NCI-H226 (cell line): ENCODE measurements around the gene EVX1.
A peak's percentile ranks its signal among the peaks of the same experiment; 100 is the strongest.

Experiments
- DNase-seq: peaks from one replicate; pipeline ENCODE4 v3.0.0-alpha.2; 2015

EVX1 gene

DNA sequence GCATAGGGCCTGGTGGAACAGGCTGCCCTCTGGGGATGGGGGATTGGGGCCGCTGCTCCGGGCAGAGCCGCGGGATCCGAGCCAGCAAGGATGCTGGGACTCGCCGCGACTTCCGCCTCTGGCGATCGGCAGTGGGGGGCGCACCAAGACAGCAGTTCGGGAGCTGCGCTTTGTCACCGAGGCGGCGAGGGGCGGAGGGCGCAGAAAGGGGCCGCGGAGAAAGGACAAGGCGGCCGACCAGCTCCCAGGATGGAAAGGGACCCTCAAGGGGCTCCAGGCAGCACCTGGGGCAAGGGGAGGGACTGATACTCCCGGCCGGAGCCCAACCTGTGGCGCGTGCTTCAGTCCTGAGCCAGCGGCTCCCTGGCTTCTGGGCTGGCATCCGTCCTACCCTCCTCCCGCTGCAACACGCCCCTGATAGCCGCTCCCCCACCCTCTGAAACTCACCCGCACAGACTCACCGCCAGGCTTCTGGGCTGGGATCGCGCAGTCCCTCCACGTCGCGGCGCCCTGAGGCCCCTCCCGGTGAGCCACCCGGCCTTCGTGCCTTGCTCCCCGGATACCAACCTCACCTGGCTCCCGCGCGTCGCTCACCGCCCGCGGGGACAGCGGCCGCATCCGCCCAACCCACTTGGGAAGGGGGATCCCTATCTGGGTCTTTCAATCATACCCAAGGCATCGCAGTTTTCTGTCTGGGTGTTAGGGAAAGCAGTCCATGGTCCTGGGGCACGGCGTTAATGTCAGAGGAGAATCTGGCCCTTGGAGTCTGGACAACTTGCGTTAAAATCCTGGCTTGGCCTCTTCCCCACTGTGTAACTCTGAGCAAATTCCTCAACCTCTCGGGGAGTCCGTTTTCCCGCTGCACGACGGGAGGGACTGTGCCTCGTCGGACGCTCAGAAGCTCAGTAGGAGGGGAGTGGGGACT, 7.0 kb upstream of the EVX1 start:
- DNase-seq: peak; percentile 30

GRCh38 chr7:27237735-27238334, 4.8 kb upstream of the EVX1 start:
- peak; percentile 94 for DNase-seq

- DNase-seq: no peak
These were observed 3.6 kb upstream of the EVX1 start for GRCh38 chr7:27238979-27239386.

DNA sequence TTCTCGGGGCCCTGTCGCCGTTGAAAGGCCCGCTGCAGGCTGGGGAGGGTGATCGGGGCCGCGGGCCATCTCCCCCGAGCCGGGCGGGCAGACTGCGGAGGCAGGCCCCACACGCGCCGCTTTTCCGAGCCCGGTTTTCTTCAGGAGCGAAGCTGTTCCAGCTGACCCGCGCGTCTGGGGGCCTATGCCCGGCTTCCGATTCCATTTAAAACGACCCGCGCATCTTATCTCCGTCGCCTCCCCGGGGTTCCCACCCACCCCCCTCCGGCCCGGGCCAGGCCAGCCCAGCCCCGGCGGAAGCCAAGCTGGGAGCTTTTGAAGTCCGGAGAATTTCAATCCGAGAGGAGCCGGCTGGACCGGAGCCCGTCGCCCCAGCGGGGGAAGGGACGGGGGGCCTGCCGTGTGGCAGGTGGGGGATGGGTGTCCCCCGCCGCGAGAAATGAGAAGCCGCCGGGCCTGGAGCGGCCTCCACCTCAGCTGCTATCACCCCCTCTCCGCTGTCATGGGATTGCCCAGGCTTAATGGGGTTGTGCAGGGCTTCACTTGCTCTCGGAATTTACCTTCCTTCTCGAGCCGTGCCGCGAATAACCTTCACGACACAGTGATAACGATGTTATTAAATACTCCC, 3.1 kb upstream of the EVX1 start:
- DNase-seq: no peak

GRCh38 chr7:27240015-27240731, 2.4 kb upstream of the EVX1 start:
- DNase-seq: no peak

DNA sequence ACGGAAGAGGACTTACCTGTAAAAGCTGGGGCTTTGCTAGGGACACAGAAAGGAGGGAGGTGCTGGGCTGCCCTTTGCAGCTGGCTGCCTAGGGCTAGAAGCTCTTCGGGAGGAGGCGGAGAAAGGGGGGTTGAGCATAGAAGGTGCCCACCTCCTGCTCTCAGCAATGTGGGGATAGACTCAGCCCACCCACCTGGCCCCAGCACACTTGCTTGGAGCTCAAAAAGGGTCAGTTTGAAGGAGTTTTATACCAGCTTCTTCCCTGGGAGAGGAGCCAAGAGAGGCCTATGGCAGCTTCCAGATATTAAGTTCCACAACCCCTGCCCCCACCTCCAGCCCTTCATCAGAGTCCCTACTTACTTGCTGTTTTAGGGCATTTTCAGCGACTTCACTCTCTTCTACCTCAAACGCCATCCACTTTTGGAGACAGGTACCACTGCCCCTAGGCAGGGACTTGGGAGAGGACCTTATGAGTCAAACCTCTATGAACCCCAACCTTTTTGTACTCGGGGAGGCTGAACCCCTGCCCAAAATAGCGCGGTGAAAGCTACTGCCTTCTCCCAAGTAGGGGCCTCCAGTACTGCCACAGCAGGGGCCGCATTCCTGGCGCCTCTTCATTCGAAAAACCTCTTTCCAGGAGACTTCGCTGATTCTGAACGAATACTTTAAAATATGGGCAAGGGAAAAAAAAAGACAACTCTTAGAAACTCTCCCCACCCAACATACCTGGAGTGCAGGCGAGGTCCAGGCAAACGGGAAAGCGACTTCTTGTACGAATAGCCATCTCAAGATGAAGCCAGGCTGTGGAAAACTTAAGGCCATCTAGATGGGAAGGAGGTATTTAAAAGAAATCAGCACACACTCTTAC, 1.2 kb upstream of the EVX1 start:
- DNase-seq: no peak

- no peak for DNase-seq
These were observed 448 bp upstream of the EVX1 start for GRCh38 chr7:27242154-27242553.

DNA sequence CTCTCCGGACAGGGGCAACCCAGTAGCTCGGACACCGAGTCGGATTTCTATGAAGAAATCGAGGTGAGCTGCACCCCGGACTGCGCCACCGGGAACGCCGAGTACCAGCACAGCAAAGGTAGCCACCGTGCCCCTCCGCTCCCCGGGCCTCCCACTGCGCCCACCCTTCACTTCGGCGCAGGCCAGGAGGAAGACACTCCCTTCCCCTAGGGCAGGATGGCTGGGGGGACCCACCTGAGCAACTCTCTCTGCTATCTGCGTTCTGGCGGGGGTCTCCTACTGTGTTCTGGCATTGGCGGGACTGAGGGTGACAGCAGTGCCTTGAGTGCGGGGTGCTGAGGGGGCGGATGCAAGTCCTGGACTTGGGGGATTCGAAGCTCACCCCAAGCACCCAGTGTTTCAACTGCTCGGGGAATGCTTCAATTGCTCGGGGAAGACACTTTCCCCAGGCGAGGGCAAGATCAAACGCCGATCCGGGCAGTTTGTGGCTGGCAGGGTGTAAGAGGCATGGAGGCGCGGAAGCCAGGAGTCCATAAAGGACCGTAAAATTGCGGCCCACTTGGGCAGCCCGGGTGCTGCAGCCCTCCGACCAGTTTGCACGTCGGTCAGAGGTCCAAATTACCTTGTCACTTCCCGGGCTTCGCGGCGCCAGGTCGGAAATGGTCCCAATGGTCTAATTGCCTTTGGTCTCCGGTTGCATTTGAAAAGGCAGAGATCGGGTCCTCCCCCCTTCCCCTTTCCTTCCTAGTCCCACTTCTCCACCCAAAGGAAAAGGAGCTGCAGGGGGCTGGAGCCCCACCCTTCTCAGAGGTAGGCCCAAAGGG, 950 bp downstream of the EVX1 start:
- DNase-seq: no peak

GRCh38 chr7:27244488-27245123, 2.0 kb downstream of the EVX1 start:
- DNase-seq: no peak

DNA sequence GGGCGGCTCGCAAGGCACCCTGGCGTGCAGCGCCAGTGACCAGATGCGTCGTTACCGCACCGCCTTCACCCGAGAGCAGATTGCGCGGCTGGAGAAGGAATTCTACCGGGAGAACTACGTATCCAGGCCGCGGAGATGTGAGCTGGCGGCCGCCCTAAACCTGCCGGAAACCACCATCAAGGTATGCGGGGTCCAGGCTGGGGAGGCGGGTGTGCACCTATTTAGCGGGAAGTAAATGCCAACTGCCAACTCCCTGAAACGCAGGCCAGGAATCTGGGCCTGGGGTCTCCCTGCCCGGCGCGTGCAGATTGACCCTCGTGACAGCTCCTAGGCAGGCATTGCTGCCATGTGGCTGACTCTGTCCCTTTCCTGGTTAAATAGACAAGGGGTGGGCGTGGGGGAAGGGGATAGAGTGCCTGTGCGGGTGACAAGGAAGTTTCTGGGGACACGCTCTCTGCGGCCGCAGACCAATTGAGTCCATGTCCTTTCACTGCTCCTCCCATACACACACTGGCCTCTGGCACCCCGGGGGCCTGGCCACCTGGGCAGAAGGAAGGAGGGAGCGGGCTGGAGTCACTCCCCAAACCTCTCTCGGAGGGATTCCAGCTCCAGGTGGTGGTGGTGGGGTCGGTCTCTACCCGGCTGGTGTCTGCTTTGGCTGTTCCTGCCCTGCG, 2.7 kb downstream of the EVX1 start:
- no peak for DNase-seq

DNA sequence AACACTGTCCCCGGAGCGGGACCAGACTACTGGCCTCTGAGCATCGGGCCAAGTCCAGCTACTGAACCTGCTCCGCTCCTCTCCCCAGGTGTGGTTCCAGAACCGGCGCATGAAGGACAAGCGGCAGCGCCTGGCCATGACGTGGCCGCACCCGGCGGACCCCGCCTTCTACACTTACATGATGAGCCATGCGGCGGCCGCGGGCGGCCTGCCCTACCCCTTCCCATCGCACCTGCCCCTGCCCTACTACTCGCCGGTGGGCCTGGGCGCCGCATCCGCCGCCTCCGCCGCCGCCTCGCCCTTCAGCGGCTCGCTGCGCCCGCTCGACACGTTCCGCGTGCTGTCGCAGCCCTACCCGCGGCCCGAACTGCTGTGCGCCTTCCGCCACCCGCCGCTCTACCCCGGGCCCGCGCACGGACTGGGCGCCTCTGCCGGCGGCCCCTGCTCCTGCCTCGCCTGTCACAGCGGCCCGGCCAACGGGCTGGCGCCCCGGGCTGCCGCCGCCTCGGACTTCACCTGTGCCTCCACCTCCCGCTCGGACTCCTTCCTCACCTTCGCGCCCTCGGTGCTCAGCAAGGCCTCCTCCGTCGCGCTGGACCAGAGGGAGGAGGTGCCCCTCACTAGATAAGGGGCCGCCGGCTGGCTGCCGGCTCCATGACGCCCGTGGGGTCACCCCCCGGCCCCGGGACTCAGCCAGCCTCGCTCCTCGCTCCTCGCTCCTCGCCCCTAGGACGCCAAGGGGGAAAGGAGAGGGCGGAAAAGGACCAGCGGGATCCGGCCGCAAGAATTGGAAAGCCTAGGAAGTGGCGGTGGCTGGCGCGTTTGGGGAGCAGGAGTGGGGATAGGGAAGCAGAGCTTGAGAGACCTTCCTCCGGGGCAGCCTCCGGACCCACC, 3.4 kb downstream of the EVX1 start:
- DNase-seq: no peak

GRCh38 chr7:27247000-27247399, 4.4 kb downstream of the EVX1 start:
- no peak for DNase-seq

- no peak for DNase-seq
These were observed 5.1 kb downstream of the EVX1 start for GRCh38 chr7:27247452-27248426.

DNA sequence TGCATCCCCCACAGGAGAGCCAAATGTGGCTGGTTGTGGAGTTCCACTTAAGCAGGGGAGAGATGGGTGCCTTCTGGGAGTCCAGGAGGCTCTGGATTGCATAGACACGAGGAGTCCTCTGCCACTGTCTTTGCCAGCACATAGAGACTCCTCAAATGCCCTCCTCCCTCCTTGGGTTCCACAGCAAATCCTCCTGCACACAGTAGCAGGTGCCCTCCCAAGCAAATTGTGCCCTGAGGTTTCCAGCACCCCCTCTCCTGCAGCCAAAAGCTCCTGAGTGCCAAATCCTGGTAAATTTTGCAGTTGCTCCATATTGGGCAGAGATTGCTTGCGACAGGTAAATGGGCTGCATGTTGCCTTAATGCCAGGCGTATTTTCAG, 5.8 kb downstream of the EVX1 start:
- peak; percentile 50 for DNase-seq

DNA sequence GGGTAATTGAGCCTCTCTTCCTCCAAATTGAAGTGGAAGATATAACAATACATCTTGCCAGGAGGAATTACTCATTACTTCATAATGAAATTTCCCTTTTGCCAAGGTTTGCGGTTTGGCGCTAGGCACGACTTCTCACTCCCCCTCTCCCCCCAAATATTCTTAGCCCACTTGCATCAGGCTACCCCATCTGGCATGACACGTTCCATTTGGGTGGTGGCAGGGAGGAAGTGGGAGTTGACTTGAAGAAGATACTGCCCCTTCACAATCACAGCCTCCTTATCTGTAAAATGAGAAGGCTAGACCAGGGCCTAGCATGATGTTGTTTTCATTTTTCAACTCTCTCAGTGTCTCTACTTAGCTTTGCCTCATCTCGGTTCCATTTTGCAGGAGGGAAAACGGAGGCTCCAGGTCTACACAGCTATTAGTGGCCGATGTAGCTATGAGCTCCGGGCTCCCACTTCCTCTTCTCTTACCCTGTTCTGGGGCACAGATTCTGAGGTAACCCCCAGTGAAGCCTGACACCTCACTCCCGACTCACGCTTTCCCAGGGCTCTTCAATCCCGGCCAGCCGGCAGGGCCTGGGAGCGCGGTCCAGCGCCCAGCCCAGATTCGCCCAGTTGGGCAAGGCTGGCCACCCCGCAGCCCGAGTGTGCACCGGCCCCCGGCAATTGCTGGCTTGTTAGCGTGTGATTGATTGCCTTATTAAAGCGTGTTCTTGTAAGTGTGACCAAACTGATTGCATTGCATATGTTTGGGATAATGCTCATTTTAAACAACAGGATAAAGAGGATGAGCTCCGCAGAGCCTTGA, 6.5 kb downstream of the EVX1 start:
- DNase-seq: peak; percentile 100

DNA sequence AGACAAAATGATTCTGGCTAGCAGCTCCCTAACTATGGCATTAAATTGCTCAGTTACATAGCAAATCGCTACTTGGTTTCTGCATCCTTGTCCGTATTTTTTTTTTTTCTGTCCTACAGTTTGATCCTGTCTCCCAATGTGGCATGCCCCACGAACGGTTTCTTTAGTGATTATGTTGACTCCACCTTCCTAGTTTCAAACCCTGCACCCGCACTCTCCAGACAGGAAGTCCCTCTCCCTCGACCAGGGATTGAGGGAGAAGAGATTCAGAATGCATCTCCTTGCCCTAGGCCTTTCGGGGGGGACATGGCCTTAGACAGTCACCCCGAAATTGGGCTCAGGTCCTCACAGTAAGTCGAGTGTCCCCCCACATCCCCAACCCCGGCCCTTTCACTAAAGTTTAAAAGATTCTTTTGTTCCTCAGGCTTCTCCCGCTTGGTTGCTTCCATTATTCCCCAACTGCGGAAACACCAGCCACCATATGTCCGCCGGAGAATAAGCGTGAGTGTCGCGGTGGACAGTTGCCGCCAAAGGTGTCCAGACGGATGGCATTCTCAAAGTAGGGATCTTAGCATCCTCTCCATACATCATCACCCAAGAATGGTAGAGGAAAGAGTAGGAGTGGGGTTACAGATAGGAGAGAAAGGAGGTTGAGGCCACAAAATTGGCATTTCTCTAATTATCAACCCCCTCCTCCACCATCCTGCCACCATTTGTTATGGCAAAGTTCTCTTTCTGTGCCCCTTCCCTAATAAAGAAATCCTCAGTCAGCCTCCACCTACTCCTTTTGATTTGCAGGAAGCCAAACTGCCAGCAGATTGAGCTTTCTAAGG, 7.3 kb downstream of the EVX1 start:
- DNase-seq: no peak
